IPS DF 4.7 (cell line): ENCODE measurements around the gene AHCY.
"Not testable (repeated sequence)": the region's sequence is repeated elsewhere in the genome, so short reads cannot be mapped to it uniquely, and the experiment has no call there.

Source experiments
- DNase-seq: peaks from one replicate; pipeline ENCODE4 v3.0.0-alpha.2; 2013; ENCODE audit warnings: low spot score; ENCODE audit errors: extremely low read depth

Gene AHCY

GRCh38 chr20:34299556-34300255 lies 3.4 kb downstream of the AHCY start:
- DNase-seq, result no peak

DNA sequence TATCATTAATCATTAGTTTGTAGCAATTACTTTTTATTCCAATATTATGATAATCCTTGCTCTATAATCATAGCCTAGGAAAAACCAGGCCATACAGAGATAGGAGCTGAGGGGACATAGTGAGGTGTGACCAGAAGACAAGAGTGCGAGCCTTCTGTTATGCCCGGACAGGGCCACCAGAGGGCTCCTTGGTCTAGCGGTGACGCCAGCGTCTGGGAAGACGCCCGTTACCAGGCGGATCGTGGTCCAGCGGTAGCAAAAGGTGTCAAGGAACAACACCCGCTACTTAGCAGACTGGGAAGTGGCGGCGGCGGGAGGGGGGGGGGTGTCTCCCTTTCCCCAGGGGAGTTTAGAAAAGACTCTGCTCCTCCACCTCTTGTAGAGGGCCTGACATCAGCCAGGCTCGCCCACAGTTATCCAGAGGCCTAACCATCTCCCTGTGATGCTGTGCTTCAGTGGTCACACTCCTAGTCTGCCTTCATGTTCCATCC lies 4.8 kb downstream of the AHCY start:
- DNase-seq, result not testable (repeated sequence)

- DNase-seq, result no peak
Measured at GRCh38 chr20:34296468-34296867, 6.7 kb downstream of the AHCY start.

- DNase-seq, result no peak
Measured at GRCh38 chr20:34295284-34295683, 7.9 kb downstream of the AHCY start.

- no peak for DNase-seq
Measured at GRCh38 chr20:34294563-34294962, 8.6 kb downstream of the AHCY start.

- no peak for DNase-seq
Measured at GRCh38 chr20:34293589-34293988, 9.6 kb downstream of the AHCY start.

DNA sequence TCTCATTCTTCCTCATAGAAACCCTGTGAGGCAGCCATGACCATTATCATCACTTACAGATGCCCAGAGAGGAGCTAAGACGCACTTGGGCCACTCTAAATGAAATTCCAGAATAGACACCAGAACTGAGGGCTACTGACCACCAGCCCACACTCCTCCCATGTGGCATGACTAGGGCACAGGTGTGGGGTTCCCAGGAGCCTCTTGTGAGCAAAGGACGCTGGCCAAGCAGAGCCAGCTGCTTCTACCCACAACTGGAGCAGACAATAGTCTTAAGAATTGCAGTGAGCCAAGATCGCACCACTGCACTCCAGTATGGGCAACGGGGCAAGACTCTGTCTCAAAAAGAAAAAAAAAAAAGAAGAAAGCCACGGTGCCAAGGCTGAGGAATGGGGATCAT lies 10.0 kb downstream of the AHCY start:
- DNase-seq, result no peak

- no peak for DNase-seq
Measured at GRCh38 chr20:34292496-34292895, 10.7 kb downstream of the AHCY start.

GRCh38 chr20:34290471-34290870 lies 12.7 kb downstream of the AHCY start:
- DNase-seq, result no peak

DNA sequence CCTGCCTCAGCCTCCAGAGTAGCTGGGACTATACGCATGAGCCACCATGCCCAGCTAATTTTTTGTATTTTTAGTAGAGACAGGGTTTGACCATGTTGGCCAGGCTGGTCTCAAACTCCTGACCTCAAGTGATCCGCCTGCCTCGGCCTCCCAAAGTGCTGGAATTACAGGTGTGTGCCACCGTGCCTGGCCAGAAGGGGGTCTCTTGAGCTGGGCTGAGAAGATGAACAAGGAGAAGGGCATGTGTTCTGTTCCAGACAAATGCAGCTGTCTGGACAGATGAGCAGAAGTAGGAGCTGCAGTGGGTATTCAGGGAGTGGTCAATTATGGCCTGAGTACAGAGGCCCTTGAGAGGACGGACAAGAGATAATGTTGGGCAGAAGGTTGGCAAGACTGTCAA lies 15.7 kb downstream of the AHCY start:
- DNase-seq, result not testable (repeated sequence)

- no peak for DNase-seq
Measured at GRCh38 chr20:34285450-34285849, 17.7 kb downstream of the AHCY start.

DNA sequence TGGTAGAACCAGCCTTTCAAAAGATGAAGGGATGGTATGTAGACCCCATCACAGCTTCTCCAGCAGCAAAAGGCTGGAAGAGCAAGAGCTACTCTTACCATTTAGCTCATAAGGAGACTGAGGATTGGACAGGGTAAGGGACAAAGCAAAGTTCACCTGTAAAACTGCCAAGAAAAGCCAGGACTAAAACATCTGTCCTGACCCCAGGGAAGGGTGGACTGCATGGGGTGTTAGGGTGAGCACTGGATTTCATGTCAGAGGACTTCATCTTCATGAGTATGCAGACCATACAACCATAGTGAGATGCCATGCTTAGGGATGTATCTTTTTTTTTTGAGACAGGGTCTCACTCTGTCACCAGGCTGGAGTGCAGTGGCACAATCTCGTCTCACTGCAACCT lies 19.3 kb downstream of the AHCY start:
- DNase-seq, result no peak

DNA sequence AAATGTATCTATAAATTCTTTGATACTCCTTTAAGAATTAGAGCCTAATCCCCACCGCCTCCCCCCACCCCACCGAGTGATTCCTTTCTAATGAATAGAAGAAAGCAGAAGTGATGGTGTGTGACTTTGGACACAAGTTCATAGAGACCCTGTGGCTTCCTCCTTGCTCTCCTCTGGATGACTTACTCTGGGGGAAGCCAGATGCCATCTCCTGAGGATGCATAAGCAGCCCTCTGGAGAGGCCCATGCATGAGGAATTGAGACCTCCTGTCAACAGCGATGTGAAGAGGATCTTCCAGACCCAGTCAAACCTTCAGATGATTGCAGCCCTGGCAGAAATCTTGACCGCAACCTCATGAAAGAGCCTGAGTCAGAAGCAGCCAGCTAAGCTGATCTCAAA lies 21.1 kb downstream of the AHCY start:
- no peak for DNase-seq

DNA sequence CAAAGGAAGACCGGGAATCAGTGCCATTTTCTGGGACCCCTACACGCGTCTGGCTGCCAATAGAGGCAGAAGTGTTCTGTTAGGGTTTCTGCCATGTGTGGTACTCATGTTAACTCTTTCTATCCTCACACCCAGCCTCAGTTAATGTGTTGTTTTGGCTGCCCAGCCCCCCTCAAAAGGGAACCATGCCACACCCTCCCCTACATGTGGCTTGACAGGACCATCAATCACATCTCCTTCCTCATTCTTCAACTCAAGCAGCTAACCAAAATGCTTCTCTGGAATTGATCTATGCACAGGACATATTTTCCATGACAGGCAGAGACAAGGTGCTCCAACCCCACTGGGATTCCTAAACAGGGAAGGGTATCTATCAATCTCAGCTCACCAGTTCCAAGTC lies 22.0 kb downstream of the AHCY start:
- no peak for DNase-seq

DNA sequence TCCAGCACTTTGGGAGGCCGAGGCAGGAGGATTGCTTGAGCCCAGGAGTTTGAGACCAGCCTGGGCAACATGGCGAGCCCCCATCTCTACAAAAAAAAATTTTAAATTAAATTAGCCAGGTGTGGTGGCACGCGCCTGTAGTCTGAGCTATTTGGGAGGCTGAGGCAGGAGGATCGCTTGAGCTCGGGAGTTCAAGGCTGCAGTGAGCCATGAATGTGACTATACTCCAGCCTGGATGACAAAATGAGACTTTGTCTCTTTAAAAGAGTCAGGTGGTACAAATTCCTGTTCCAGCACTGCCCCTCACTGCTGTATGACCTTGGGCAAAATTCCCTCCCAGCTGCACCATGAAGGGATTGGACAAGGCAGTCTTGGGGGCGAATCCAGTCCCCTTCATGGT lies 28.5 kb downstream of the AHCY start:
- no peak for DNase-seq

DNA sequence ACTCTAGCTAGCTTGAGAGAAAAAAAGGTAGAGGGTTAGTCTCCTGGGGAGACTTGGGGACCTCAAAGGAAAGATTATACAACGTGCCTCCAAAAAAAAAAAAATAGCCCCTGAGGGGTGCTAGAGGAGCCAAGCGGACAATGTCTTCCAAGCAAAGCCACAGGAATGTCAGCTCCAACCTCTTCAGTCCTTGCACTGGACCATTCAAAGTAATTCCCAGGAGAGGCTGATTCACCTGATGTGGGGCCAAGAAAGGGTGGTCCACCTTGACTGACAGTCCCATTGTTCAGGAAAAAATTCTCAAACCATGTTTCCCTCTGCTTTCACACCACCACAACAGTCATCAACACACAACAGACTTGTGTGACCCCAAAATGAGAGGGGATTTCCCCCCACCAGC lies 31.2 kb downstream of the AHCY start:
- DNase-seq, result no peak

DNA sequence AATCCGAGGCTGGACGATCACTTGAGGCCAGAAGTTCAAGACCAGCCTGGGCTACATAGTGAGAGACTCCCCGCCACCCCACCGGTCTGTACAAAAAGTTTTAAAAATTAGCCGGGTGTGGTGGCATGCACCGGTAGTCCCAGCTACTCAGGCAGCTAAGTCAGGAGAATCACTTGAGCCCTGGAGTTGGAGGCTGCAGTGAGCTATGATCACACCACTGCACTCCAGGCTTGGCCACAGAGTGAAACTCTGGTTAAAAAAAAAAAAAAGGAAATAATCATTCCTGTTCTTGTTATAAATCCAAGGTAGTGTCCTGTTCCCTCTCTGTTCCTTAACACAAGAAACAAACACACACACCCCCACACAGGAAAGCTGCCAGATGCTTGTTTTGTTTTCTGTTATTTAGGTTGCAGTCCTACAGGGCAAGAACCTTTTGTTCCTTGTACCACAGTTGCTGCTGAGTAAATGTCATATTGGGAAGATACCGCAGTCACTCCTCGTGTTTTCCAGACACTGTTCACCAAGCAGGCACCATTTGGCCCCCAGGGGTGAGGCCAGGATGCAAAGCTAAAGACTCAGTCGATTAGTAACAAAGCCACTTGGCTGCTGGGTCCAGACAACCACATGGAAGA lies 33.0 kb downstream of the AHCY start:
- no peak for DNase-seq

DNA sequence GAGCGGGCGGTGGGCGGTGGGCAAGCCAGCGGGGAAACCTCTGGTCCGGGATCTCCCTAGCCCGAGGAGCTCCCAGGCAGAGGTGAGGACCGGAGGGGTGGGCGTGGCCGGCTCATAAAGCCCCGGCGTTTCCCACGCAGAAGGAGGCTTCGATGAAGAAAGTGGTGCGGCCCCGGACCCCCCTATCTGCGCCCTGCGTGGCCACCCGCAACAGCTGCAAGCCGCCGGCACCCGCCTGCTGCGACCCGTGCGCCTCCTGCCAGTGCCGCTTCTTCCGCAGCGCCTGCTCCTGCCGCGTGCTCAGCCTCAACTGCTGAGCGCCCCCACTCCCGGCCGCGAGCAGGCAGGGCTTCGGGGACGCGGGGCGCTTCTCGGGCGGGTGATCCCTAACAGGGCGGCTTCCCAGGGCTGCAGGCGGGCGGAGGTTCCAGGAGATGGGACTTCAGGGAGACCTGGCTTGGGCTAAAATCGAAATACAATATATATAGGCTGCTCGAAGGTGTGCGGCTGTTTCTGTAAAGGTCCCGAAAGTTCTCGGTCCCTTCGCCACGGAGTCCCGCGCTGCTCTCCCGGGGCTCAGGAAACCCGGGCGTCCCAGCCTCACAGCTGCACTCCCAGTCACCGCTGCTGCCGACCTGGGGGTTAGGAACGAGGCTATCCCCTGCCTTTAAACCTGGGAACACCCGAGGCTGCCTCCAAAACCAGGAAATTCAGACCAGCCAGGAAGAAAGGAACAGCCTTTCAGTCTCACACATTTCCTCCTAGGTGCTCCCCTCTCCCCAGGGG lies 34.1 kb downstream of the AHCY start:
- no peak for DNase-seq

DNA sequence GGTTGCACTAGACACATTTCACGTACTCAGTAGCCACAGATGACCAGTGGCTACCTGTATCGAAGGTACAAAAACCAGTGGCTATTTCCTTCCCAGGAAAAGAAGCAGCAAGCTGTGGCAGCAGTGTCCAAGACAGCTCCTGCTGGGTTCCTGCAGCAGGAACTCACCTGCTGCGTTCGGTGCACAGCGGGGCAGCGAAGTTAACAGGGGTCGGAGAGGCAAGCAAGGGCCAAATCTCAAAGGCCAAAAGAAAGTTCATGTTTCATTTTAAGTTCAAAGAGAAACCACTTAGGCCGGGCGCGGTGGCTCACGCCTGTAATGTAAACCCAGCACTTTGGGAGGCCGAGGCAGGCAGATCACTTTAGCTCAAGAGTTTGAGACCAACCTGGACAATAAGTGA lies 35.0 kb downstream of the AHCY start:
- DNase-seq, result no peak

- DNase-seq, result no peak
Measured at GRCh38 chr20:34264141-34264540, 39.0 kb downstream of the AHCY start.

GRCh38 chr20:34263468-34263867 lies 39.7 kb downstream of the AHCY start:
- DNase-seq, result not testable (repeated sequence)
